Fibroblast of pulmonary artery (primary cell): ENCODE data around the gene SPSB1.

Experiments
- DNase-seq: peaks from one replicate; pipeline ENCODE4 v3.0.0-alpha.2; 2010; ENCODE audit warnings: low read depth
- H3K4me3 ChIP-seq: replicated peaks from 2 replicates; pipeline ENCODE4 v1.5.1; 2011; ENCODE audit warnings: low read depth, mild to moderate bottlenecking, control low read depth, low read length, moderate library complexity
- CTCF ChIP-seq: IDR thresholded peaks from 2 replicates; pipeline ENCODE4 v1.5.1; 2011; ENCODE audit warnings: mild to moderate bottlenecking, control low read depth, low read length, inconsistent platforms; ENCODE audit errors: missing control alignments

Gene SPSB1

GRCh38 chr1:9271861-9272595, 20.7 kb upstream of the SPSB1 start:
- DNase-seq = no peak
- H3K4me3 ChIP-seq = no peak overlapping the region
- TF ChIP-seq CTCF = no peak

GRCh38 chr1:9273177-9273576, 19.5 kb upstream of the SPSB1 start:
- DNase-seq = no peak
- no peak for TF ChIP-seq CTCF
- H3K4me3 ChIP-seq = no peak overlapping the region

- H3K4me3 ChIP-seq = no peak overlapping the region
- no peak for DNase-seq
- no peak for TF ChIP-seq CTCF
Observed at GRCh38 chr1:9275161-9275560, 17.5 kb upstream of the SPSB1 start.

- no peak for DNase-seq
- TF ChIP-seq CTCF = no peak
- no peak overlapping the region for H3K4me3 ChIP-seq
Observed at GRCh38 chr1:9275567-9276034, 17.1 kb upstream of the SPSB1 start.

- peak; percentile 56 for DNase-seq
- no peak overlapping the region for H3K4me3 ChIP-seq
- no peak for TF ChIP-seq CTCF
Observed at GRCh38 chr1:9278116-9278515, 14.6 kb upstream of the SPSB1 start.

GRCh38 chr1:9278585-9279153, 14.0 kb upstream of the SPSB1 start:
- TF ChIP-seq CTCF = no peak
- no peak for DNase-seq
- no peak overlapping the region for H3K4me3 ChIP-seq
